CD14-positive monocyte (primary cell): ENCODE results near the gene ARHGEF10L. TPM values are rescaled to one million over a fixed set of nuclear protein-coding genes. Genes with fewer than 3 reads are reported as not detected.

Source experiments
- DNase-seq, 3 donors: peaks; one replicate each; pipeline ENCODE4 v3.0.0-alpha.2; 2011 to 2022
- H2AFZ ChIP-seq: 2 replicates; pipeline ENCODE4 v1.6.0; 2012; ENCODE audit warnings: mild to moderate bottlenecking, low read depth, low read length, inconsistent platforms; ENCODE audit not compliant: insufficient read depth, poor library complexity, severe bottlenecking
- H3K27ac ChIP-seq, 2 donors: 1 replicate in 1 of 2; 2 replicates in 1 of 2; pipeline ENCODE4 v1.5.1; 2012 to 2013; ENCODE audit warnings: low read length in 2 of 2, control low read depth in 1 of 2, inconsistent platforms in 1 of 2, low read depth in 1 of 2, mild to moderate bottlenecking in 1 of 2
- H3K27me3 ChIP-seq, 2 donors: one replicate each; pipeline versions ENCODE4 v1.6.0 to v1.6.1; 2011 to 2013; ENCODE audit warnings: low read length in 2 of 2; ENCODE audit not compliant: control insufficient read depth in 2 of 2, insufficient read depth in 2 of 2
- H3K36me3 ChIP-seq, 2 donors: replicated peaks in 1 of 2; 1 replicate in 1 of 2; 2 replicates in 1 of 2; pipeline versions ENCODE4 v1.5.1 to v1.6.1; 2012 to 2013; ENCODE audit warnings: low read length in 2 of 2, control low read depth in 1 of 2, inconsistent platforms in 1 of 2, mild to moderate bottlenecking in 1 of 2; ENCODE audit not compliant: insufficient read depth in 2 of 2, control insufficient read depth in 1 of 2
- H3K4me1 ChIP-seq, 2 donors: 1 replicate in 1 of 2; 2 replicates in 1 of 2; pipeline versions ENCODE4 v1.5.1 to v1.6.1; 2012 to 2013; ENCODE audit warnings: low read length in 2 of 2, control low read depth in 1 of 2, inconsistent platforms in 1 of 2, mild to moderate bottlenecking in 1 of 2, moderate library complexity in 1 of 2; ENCODE audit not compliant: insufficient read depth in 2 of 2, control insufficient read depth in 1 of 2
- H3K4me2 ChIP-seq: replicated peaks from 2 replicates; pipeline ENCODE3; 2012; ENCODE audit warnings: low read length, moderate library complexity, mild to moderate bottlenecking; ENCODE audit not compliant: poor library complexity, severe bottlenecking; ENCODE audit errors: extremely low read depth
- H3K4me3 ChIP-seq, 3 experiments: fragments of 200-600 bp in 1 of 3; sonication (generic) in 1 of 3; replicated peaks in 1 of 3; 1 replicate in 2 of 3; 2 replicates in 1 of 3; pipeline ENCODE4 v1.5.1; 2011 to 2013; ENCODE audit warnings: low read length in 3 of 3, mild to moderate bottlenecking in 3 of 3, control low read depth in 2 of 3, low read depth in 2 of 3, inconsistent platforms in 1 of 3, moderate library complexity in 1 of 3
- H3K79me2 ChIP-seq: 2 replicates; pipeline ENCODE4 v1.6.0; 2012; ENCODE audit warnings: mild to moderate bottlenecking, control low read depth, inconsistent platforms, low read length, moderate library complexity; ENCODE audit not compliant: insufficient read depth
- H3K9ac ChIP-seq: 2 replicates; pipeline ENCODE4 v1.6.0; 2017; ENCODE audit warnings: low read length, mild to moderate bottlenecking; ENCODE audit not compliant: insufficient read depth, poor library complexity, severe bottlenecking
- H3K9me3 ChIP-seq, 2 donors: replicated peaks in 1 of 2; 1 replicate in 1 of 2; 2 replicates in 1 of 2; pipeline versions ENCODE4 v1.5.1 to v1.6.1; 2012 to 2013; ENCODE audit warnings: low read length in 2 of 2, control low read depth in 1 of 2; ENCODE audit not compliant: control insufficient read depth in 1 of 2, insufficient read depth in 1 of 2
- H4K20me1 ChIP-seq: 2 replicates; pipeline ENCODE4 v1.6.0; 2012; ENCODE audit warnings: mild to moderate bottlenecking, low read length, control low read depth, moderate library complexity; ENCODE audit not compliant: insufficient read depth
- H3K27ac Mint-ChIP-seq, 7 donors: one replicate each; pipeline ENCODE4 v1.8.0; 2020; ENCODE audit warnings: mild to moderate bottlenecking in 7 of 7, mixed read lengths in 7 of 7, moderate library complexity in 6 of 7, inconsistent platforms in 2 of 7
- H3K27me3 Mint-ChIP-seq, 3 donors: one replicate each; pipeline ENCODE4 v1.8.0; 2021 to 2022; ENCODE audit warnings: low read depth in 3 of 3, mild to moderate bottlenecking in 3 of 3, mixed read lengths in 3 of 3, moderate library complexity in 3 of 3, inconsistent platforms in 1 of 3
- H3K36me3 Mint-ChIP-seq, 2 donors: one replicate each; pipeline ENCODE4 v1.8.0; 2020; ENCODE audit warnings: mixed read lengths in 2 of 2, inconsistent platforms in 1 of 2, mild to moderate bottlenecking in 1 of 2
- H3K4me1 Mint-ChIP-seq: one replicate; pipeline ENCODE4 v1.8.0; 2020; ENCODE audit warnings: mild to moderate bottlenecking, mixed read lengths
- H3K4me3 Mint-ChIP-seq, 2 donors: one replicate each; pipeline ENCODE4 v1.8.0; 2020; ENCODE audit warnings: mild to moderate bottlenecking in 2 of 2, mixed read lengths in 2 of 2, moderate library complexity in 1 of 2
- H3K9me3 Mint-ChIP-seq, 7 donors: one replicate each; pipeline ENCODE4 v1.8.0; 2020 to 2022; ENCODE audit warnings: mixed read lengths in 7 of 7, mild to moderate bottlenecking in 6 of 7, moderate library complexity in 6 of 7, inconsistent platforms in 2 of 7
- WGBS: methylation state at CpG from one replicate; pipeline ENCODE4 v1.1.5; 2013; ENCODE audit warnings: missing lambda C conversion rate; ENCODE audit not compliant: insufficient coverage; 5-methylcytosine and 5-hydroxymethylcytosine counted together
- intact Hi-C, 2 donors: fragments of 100-400 bp; cut with micrococcal nuclease; formaldehyde crosslinking; loops; one replicate each; pipeline versions ENCODE4 v1.15.0 to v1.15.1; 2023
- polyA plus RNA-seq, 3 donors: library from polyadenylated mRNA; depleted of rRNA in 1 of 3; unstranded in 2 of 3; stranded (reverse) in 1 of 3; fragments of 300-500 nt in 2 of 3; fragments of >200 nt in 1 of 3; fragmentation: Illumina TruSeq in 2 of 3; gene quantifications; 1 replicate in 2 of 3; 2 replicates in 1 of 3; pipeline ENCODE4 v1.2.3, GENCODE V29; 2012 to 2021
- TF ChIP-seq, protein P1 (sequence below): fragments of 200-600 bp; IDR thresholded peaks from one replicate; pipeline ENCODE4 v1.8.0; 2022; ENCODE audit warnings: antibody characterized with exemption, mild to moderate bottlenecking

Gene ARHGEF10L
- polyA plus RNA-seq, 3 donors, result 20.7 to 95.7 (median 23.7) TPM

DNA sequence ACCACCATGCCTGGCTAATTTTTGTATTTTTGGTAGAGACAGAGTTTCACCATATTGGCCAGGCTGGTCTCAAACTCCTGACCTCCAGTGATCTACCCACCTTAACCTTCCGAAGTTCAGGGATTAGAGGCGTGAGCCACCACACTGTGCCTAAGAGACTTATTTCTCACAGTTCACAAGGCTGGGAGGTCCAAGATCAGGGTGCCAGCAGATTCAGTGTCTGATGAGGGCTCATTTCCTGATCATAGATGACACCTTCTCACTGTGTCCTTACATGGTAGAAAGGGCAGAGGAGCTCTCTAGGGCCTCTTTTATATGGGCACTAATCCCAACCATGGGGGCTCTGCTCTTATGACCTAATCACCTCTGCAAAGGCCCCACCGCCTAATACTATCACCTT lies 58.8 kb downstream of the ARHGEF10L start:
- peaks cover 14 to 18% of the 10 kb centered on the region in 2 donors for H3K4me1 ChIP-seq
- H3K4me1 Mint-ChIP-seq, result peaks cover 30% of the 10 kb centered on the region
- H3K9me3 Mint-ChIP-seq, result no peaks in the 10 kb centered on the region
- H3K79me2 ChIP-seq, result no peaks in the 10 kb centered on the region
- H3K27ac ChIP-seq, result no peak overlapping the region
- no peak overlapping the region for H3K27ac Mint-ChIP-seq
- no peaks in the 10 kb centered on the region for H3K27me3 ChIP-seq
- intact Hi-C loops, result no loop called here
- peaks cover 0 to under 1% of the 10 kb centered on the region in 2 donors for H3K36me3 Mint-ChIP-seq
- H3K4me2 ChIP-seq, result no peak overlapping the region
- no peak overlapping the region for H3K9ac ChIP-seq
- H3K27me3 Mint-ChIP-seq, result peaks cover 4 to 16% (median 5%) of the 10 kb centered on the region in 3 donors
- H3K4me3 ChIP-seq, result no peak overlapping the region
- H3K4me3 Mint-ChIP-seq, result no peak overlapping the region
- no CpG with 5 or more reads among the region's 3 CpGs for WGBS
- H2AFZ ChIP-seq, result no peak overlapping the region
- no peaks in the 10 kb centered on the region for H3K9me3 ChIP-seq
- no peaks in the 10 kb centered on the region for H3K36me3 ChIP-seq
- TF ChIP-seq, protein P1, sequence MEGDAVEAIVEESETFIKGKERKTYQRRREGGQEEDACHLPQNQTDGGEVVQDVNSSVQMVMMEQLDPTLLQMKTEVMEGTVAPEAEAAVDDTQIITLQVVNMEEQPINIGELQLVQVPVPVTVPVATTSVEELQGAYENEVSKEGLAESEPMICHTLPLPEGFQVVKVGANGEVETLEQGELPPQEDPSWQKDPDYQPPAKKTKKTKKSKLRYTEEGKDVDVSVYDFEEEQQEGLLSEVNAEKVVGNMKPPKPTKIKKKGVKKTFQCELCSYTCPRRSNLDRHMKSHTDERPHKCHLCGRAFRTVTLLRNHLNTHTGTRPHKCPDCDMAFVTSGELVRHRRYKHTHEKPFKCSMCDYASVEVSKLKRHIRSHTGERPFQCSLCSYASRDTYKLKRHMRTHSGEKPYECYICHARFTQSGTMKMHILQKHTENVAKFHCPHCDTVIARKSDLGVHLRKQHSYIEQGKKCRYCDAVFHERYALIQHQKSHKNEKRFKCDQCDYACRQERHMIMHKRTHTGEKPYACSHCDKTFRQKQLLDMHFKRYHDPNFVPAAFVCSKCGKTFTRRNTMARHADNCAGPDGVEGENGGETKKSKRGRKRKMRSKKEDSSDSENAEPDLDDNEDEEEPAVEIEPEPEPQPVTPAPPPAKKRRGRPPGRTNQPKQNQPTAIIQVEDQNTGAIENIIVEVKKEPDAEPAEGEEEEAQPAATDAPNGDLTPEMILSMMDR, result no peak
- no peak for DNase-seq
- H4K20me1 ChIP-seq, result no peaks in the 10 kb centered on the region

DNA sequence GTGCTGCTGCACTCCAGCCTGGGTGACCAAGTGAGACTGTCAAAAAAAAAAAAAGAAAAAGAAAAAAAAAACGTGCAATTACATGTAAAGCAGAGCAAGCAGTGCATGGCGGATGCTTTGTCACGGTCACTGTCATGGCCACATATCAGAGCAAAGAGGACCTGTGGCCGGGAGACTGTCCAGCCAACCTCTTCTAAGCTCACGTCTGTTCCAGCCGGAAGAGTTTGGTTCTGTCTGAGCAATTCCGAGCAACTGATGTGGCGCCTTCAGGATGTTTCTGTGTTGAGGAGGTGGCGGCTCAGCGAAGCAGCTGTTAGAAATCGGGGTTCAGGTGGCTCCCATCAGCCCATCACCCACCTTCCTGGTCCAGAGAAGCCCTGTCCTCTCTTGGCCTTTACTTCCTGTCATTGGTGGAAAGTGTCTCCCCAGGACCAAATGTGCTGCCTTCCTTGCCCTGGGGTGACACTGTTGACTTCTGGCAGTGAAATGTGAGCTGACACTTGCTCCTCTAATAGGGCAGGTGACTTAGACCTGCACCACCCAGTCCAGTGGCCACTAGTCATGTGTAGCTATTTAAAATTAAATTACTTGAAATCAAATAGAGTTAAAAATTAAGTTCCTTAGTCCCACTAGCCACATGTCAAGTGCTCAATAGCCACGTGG lies 59.9 kb downstream of the ARHGEF10L start:
- Mint-ChIP-seq H3K27me3 (peaks cover 8 to 23% (median 8%) of the 10 kb centered on the region in 3 donors), H3K4me1 (peaks cover 27% of the 10 kb centered on the region), H3K9me3 (no peaks in the 10 kb centered on the region), H3K36me3 (no peaks in the 10 kb centered on the region), H3K27ac (no peak overlapping the region), H3K4me3 (no peak overlapping the region)
- Histone ChIP-seq H3K4me2 (no peak overlapping the region), H3K9me3 (no peaks in the 10 kb centered on the region), H2AFZ (no peak overlapping the region), H3K27me3 (no peaks in the 10 kb centered on the region), H3K27ac (no peak overlapping the region), H3K79me2 (no peaks in the 10 kb centered on the region), H3K4me3 (no peak overlapping the region), H3K4me1 (peaks cover 17 to 19% of the 10 kb centered on the region in 2 donors), H3K36me3 (no peaks in the 10 kb centered on the region), H3K9ac (no peak overlapping the region), H4K20me1 (no peaks in the 10 kb centered on the region)
- TF ChIP-seq, protein P1, result no peak
- WGBS, result 87% methylated on average over 5 of the region's 12 CpGs
- intact Hi-C loops, result no loop called here
- DNase-seq, result no peak
